SK-N-SH (cell line): Measurements from ENCODE around the gene CTNND1. TPM values are rescaled to one million over a fixed set of nuclear protein-coding genes. Genes with fewer than 3 reads are reported as not detected.

Experiments
- CTCF ChIA-PET: fragments of 300-600, 350-600 bp; formaldehyde crosslinking; extraction: SDS; loops from one replicate; lab custom pipeline; 2021; lab: Yijun Ruan, JAX
- POLR2A ChIA-PET: fragments of 350-600 bp; sonication (Branson Sonifier 250); formaldehyde crosslinking; extraction: SDS; loops from one replicate; lab custom pipeline; 2020; ENCODE audit warnings: antibody characterized with exemption, inconsistent platforms; lab: Yijun Ruan, JAX
- DNase-seq: peaks from one replicate; pipeline ENCODE4 v3.0.0; 2012
- H2AFZ ChIP-seq: fragments of 200-600 bp; sonication (generic); 2 replicates; pipeline ENCODE4 v1.8.1; 2016; ENCODE audit warnings: antibody characterized with exemption, mild to moderate bottlenecking, low read depth
- H3F3A ChIP-seq: fragments of 200-600 bp; sonication (generic); replicated peaks from 2 replicates; pipeline ENCODE3; 2016; ENCODE audit warnings: antibody characterized with exemption, mild to moderate bottlenecking; ENCODE audit not compliant: insufficient read depth
- H3K27ac ChIP-seq, 2 experiments: fragments of 200-500 bp in 1 of 2; fragments of 200-600 bp in 1 of 2; sonication (Bioruptor generic) in 1 of 2; sonication (generic), shearing (Covaris generic) in 1 of 2; 2 replicates each; pipeline versions ENCODE4 v1.5.1 to v1.6.1; 2014 to 2016; ENCODE audit warnings: low read depth in 2 of 2, inconsistent platforms in 1 of 2, low read length in 1 of 2, mild to moderate bottlenecking in 1 of 2, mixed read lengths in 1 of 2
- H3K27me3 ChIP-seq: fragments of 200-600 bp; sonication (generic), shearing (Covaris generic); 2 replicates; pipeline ENCODE4 v1.6.1; 2016; ENCODE audit warnings: mixed run types; ENCODE audit not compliant: insufficient read depth
- H3K36me3 ChIP-seq, 2 experiments: fragments of 200-500 bp in 1 of 2; fragments of 200-600 bp in 1 of 2; sonication (Bioruptor generic) in 1 of 2; sonication (generic) in 1 of 2; replicated peaks in 1 of 2; 2 replicates each; pipeline versions ENCODE3 to v1.5.1; 2014 to 2016; ENCODE audit warnings: low read length in 1 of 2, mild to moderate bottlenecking in 1 of 2; ENCODE audit not compliant: insufficient read depth in 2 of 2, control insufficient read depth in 1 of 2
- H3K4me1 ChIP-seq, 2 experiments: fragments of 200-500 bp in 1 of 2; fragments of 200-600 bp in 1 of 2; sonication (Bioruptor generic) in 1 of 2; sonication (generic), shearing (Covaris generic) in 1 of 2; 2 replicates each; pipeline versions ENCODE4 v1.5.1 to v1.6.1; 2014 to 2016; ENCODE audit warnings: low read depth in 1 of 2, low read length in 1 of 2, mixed run types in 1 of 2; ENCODE audit not compliant: insufficient read depth in 2 of 2, control insufficient read depth in 1 of 2
- H3K4me2 ChIP-seq: fragments of 200-600 bp; sonication (generic), shearing (Covaris generic); 2 replicates; pipeline ENCODE4 v1.6.1; 2017; ENCODE audit warnings: mixed run types
- H3K4me3 ChIP-seq, 2 experiments: fragments of 200-500 bp in 1 of 2; fragments of 200-600 bp in 1 of 2; sonication (Bioruptor generic) in 1 of 2; sonication (generic), shearing (Covaris generic) in 1 of 2; 2 replicates each; pipeline versions ENCODE4 v1.5.1 to v1.8.1; 2014 to 2016; ENCODE audit warnings: low read depth in 2 of 2, inconsistent platforms in 1 of 2, low read length in 1 of 2, mild to moderate bottlenecking in 1 of 2, mixed read lengths in 1 of 2, moderate library complexity in 1 of 2
- H3K79me2 ChIP-seq: fragments of 200-600 bp; sonication (generic); 2 replicates; pipeline ENCODE4 v1.8.1; 2017; ENCODE audit warnings: mild to moderate bottlenecking; ENCODE audit not compliant: insufficient read depth
- H3K9ac ChIP-seq: fragments of 200-600 bp; sonication (generic); 2 replicates; pipeline ENCODE4 v1.6.1; 2017; ENCODE audit warnings: mixed run types
- H3K9me2 ChIP-seq: fragments of 200-600 bp; sonication (generic); 2 replicates; pipeline ENCODE4 v1.6.1; 2017; ENCODE audit warnings: mixed run types
- H3K9me3 ChIP-seq: fragments of 200-600 bp; sonication (generic); 2 replicates; pipeline ENCODE4 v1.6.1; 2017; ENCODE audit warnings: mixed run types, mild to moderate bottlenecking, moderate library complexity
- H4K20me1 ChIP-seq: fragments of 200-600 bp; sonication (generic); 2 replicates; pipeline ENCODE4 v1.6.1; 2017; ENCODE audit warnings: mild to moderate bottlenecking, mixed run types; ENCODE audit not compliant: insufficient read depth
- CTCF ChIP-seq: fragments of 200-600 bp; sonication (generic); IDR thresholded peaks from 2 replicates; pipeline ENCODE4 v1.6.1; 2017; ENCODE audit warnings: antibody characterized with exemption, mild to moderate bottlenecking, moderate library complexity
- ELF1 ChIP-seq: IDR thresholded peaks from 2 replicates; pipeline ENCODE4 v1.4.0; 2012
- FOSL2 ChIP-seq: IDR thresholded peaks from 2 replicates; pipeline ENCODE4 v1.4.0; 2012; ENCODE audit warnings: low read depth, mild to moderate bottlenecking, moderate library complexity, borderline replicate concordance
- MXI1 ChIP-seq: IDR thresholded peaks from 2 replicates; pipeline ENCODE4 v1.6.1; 2012; ENCODE audit warnings: mild to moderate bottlenecking, low read depth, low read length, improper control_type of control experiment
- NRF1 ChIP-seq: IDR thresholded peaks from 2 replicates; pipeline ENCODE4 v1.6.1; 2012; ENCODE audit warnings: low read depth, mild to moderate bottlenecking, low read length
- POLR2AphosphoS5 ChIP-seq: IDR thresholded peaks from 2 replicates; pipeline ENCODE4 v1.6.1; 2012; ENCODE audit warnings: low read depth, low read length
- REST ChIP-seq: IDR thresholded peaks from 2 replicates; pipeline ENCODE4 v1.6.1; 2012; ENCODE audit warnings: mild to moderate bottlenecking, low read depth, low read length, moderate library complexity
- RFX5 ChIP-seq: IDR thresholded peaks from 2 replicates; pipeline ENCODE4 v1.6.1; 2012; ENCODE audit warnings: mild to moderate bottlenecking, improper control_type of control experiment, low read length
- RXRA ChIP-seq: IDR thresholded peaks from 2 replicates; pipeline ENCODE4 v1.4.0; 2012; ENCODE audit warnings: low read depth, mild to moderate bottlenecking, borderline replicate concordance
- SMC3 ChIP-seq: IDR thresholded peaks from 2 replicates; pipeline ENCODE4 v1.6.1; 2012; ENCODE audit warnings: low read depth, low read length, improper control_type of control experiment
- TCF12 ChIP-seq: IDR thresholded peaks from 2 replicates; pipeline ENCODE4 v1.4.0; 2012
- TEAD4 ChIP-seq: IDR thresholded peaks from 2 replicates; pipeline ENCODE4 v1.4.0; 2012; ENCODE audit warnings: mild to moderate bottlenecking, borderline replicate concordance; ENCODE audit not compliant: insufficient read depth
- USF1 ChIP-seq: IDR thresholded peaks from 2 replicates; pipeline ENCODE4 v1.4.0; 2012; ENCODE audit warnings: low read depth, borderline replicate concordance
- ZBTB33 ChIP-seq: IDR thresholded peaks from 2 replicates; pipeline ENCODE4 v1.4.0; 2012; ENCODE audit warnings: low read depth, borderline replicate concordance
- WGBS: methylation state at CpG from one replicate; pipeline ENCODE4 v1.1.6; 2017; ENCODE audit warnings: low lambda C conversion rate; 5-methylcytosine and 5-hydroxymethylcytosine counted together
- polyA plus RNA-seq, 3 experiments: library from polyadenylated mRNA; depleted of rRNA; stranded (reverse); fragments of >200 nt; gene quantifications; 2 replicates each; pipeline ENCODE4 v1.2.3, GENCODE V29; 2012

The CTNND1 gene
- polyA plus RNA-seq, 1 of the 3 experiments (the other 2 are of a cell fraction): 39.4 TPM

GRCh38 chr11:57727185-57727584 is 34.4 kb upstream of the CTNND1 start:
- Histone ChIP-seq H3K27me3 (no peaks in the 10 kb centered on the region), H3K27ac (no peak overlapping the region), H3F3A (peaks cover 6% of the 10 kb centered on the region), H2AFZ (no peak overlapping the region), H3K4me2 (no peak overlapping the region), H3K9me2 (no peaks in the 10 kb centered on the region), H3K4me3 (no peak overlapping the region), H4K20me1 (peaks cover 13% of the 10 kb centered on the region; the same call in 1 of the 2 replicates), H3K4me1 (no peaks in the 10 kb centered on the region), H3K9me3 (no peaks in the 10 kb centered on the region), H3K36me3 (peaks cover 5 to 17% of the 10 kb centered on the region in 2 experiments), H3K79me2 (peaks cover 95% of the 10 kb centered on the region), H3K9ac (no peak overlapping the region)
- 71% methylated on average over 2 of the region's 2 CpGs for WGBS
- CTCF ChIA-PET: interaction anchor here (0.7 to 1.5 kb wide), 2 partner anchors 17 to 74 kb away, joined by 3 to 5 read pairs; no protein-coding TSS in a partner anchor
- TF ChIP-seq TCF12 (no peak), REST (no peak)
- POLR2A ChIA-PET: no interaction called here
- no peak for DNase-seq

- H4K20me1 ChIP-seq: 0 out of 2 replicates have a peak, but pooled peaks cover 5% of the 10 kb centered on the region
- CTCF ChIA-PET: interaction anchor here (1.5 kb wide), 1 partner anchor 72 kb away, joined by 5 read pairs; no protein-coding TSS in a partner anchor
- H3K4me1 ChIP-seq: no peaks in the 10 kb centered on the region
- no peaks in the 10 kb centered on the region for H3K9me3 ChIP-seq
- no peak overlapping the region for H2AFZ ChIP-seq
- peaks cover 95% of the 10 kb centered on the region for H3K79me2 ChIP-seq
- no peak overlapping the region for H3K27ac ChIP-seq
- H3F3A ChIP-seq: peaks cover 6% of the 10 kb centered on the region
- H3K4me2 ChIP-seq: no peak overlapping the region
- POLR2A ChIA-PET: no interaction called here
- no peak overlapping the region for H3K9ac ChIP-seq
- TF ChIP-seq FOSL2 (no peak), POLR2AphosphoS5 (no peak), RFX5 (no peak), TEAD4 (no peak), MXI1 (no peak)
- 83% methylated on average over 7 of the region's 7 CpGs for WGBS
- H3K4me3 ChIP-seq: no peak overlapping the region
- no peak for DNase-seq
- H3K9me2 ChIP-seq: no peaks in the 10 kb centered on the region
- peaks cover 5 to 6% of the 10 kb centered on the region in 2 experiments for H3K36me3 ChIP-seq
- no peaks in the 10 kb centered on the region for H3K27me3 ChIP-seq
These were observed 32.8 kb upstream of the CTNND1 start for GRCh38 chr11:57728829-57729228.

GRCh38 chr11:57729479-57729878 is 32.1 kb upstream of the CTNND1 start:
- no peak overlapping the region for H3K4me2 ChIP-seq
- H3F3A ChIP-seq: peaks cover 6% of the 10 kb centered on the region
- H3K9me3 ChIP-seq: no peaks in the 10 kb centered on the region
- DNase-seq: no peak
- H3K27ac ChIP-seq: no peak overlapping the region
- H3K4me3 ChIP-seq: no peak overlapping the region
- no peaks in the 10 kb centered on the region for H3K9me2 ChIP-seq
- H3K27me3 ChIP-seq: no peaks in the 10 kb centered on the region
- CTCF ChIA-PET: interaction anchor here (1.0 kb wide), 1 partner anchor 19 kb away, joined by 3 read pairs; no protein-coding TSS in a partner anchor
- 97% methylated on average over 7 of the region's 7 CpGs for WGBS
- peaks cover 4 to 5% of the 10 kb centered on the region in 2 experiments for H3K36me3 ChIP-seq
- peaks cover 95% of the 10 kb centered on the region for H3K79me2 ChIP-seq
- POLR2A ChIA-PET: interaction anchor here (1.0 kb wide), 1 partner anchor 12 kb away, joined by 5 read pairs; the partner anchor contains the start of gene SELENOH
- no peak overlapping the region for H2AFZ ChIP-seq
- H3K4me1 ChIP-seq: no peaks in the 10 kb centered on the region
- 0 out of 2 replicates have a peak, but pooled peaks cover 5% of the 10 kb centered on the region for H4K20me1 ChIP-seq
- no peak overlapping the region for H3K9ac ChIP-seq
- TF ChIP-seq RXRA (no peak), SMC3 (no peak), ELF1 (no peak), ZBTB33 (no peak), CTCF (no peak), NRF1 (no peak), USF1 (no peak)
